K562 (cell line): Measurements from ENCODE around the gene ZNRF2. TPM values are rescaled to one million over a fixed set of nuclear protein-coding genes. Genes with fewer than 3 reads are reported as not detected.

Experiments used
- ADNP ChIP-seq: fragments of 200-800 bp; sonication (Bioruptor generic); IDR thresholded peaks from 2 replicates; pipeline ENCODE4 v1.6.1; 2016; ENCODE audit warnings: missing genetic modification characterization, missing compliant biosample characterization
- EZH2 ChIP-seq: IDR thresholded peaks from 2 replicates; pipeline ENCODE4 v1.6.1; 2012; ENCODE audit warnings: low read depth, mild to moderate bottlenecking, inconsistent platforms, low read length, borderline replicate concordance
- FOXP1 ChIP-seq: sonication (generic); formaldehyde crosslinking; IDR thresholded peaks from 2 replicates; pipeline ENCODE4 v1.8.0; 2022; ENCODE audit warnings: mild to moderate bottlenecking, missing genetic modification reagents
- HDAC2 ChIP-seq: fragments of 450-650 bp; IDR thresholded peaks from 2 replicates; pipeline ENCODE4 v1.6.1; 2016; ENCODE audit warnings: mild to moderate bottlenecking
- JUN ChIP-seq, 2 experiments: sonication (generic) in 1 of 2; formaldehyde crosslinking in 1 of 2; IDR thresholded peaks; 2 replicates each; pipeline versions ENCODE4 v1.6.1 to v1.8.0; 2012 to 2022; ENCODE audit warnings: borderline replicate concordance in 2 of 2, mild to moderate bottlenecking in 2 of 2, improper control_type of control experiment in 1 of 2, low read depth in 1 of 2, low read length in 1 of 2, missing genetic modification reagents in 1 of 2
- KLF16 ChIP-seq: IDR thresholded peaks from 2 replicates; pipeline ENCODE4 v1.6.1; 2016; ENCODE audit warnings: antibody characterized with exemption
- MYC ChIP-seq, 2 experiments: fragments of 250-450 bp in 1 of 2; sonication (Bioruptor Pico) in 1 of 2; IDR thresholded peaks; 2 replicates each; pipeline versions ENCODE4 v1.5.1 to v1.6.1; 2012 to 2021; ENCODE audit warnings: low read depth in 2 of 2, borderline replicate concordance in 1 of 2, improper control_type of control experiment in 1 of 2, low read length in 1 of 2, mild to moderate bottlenecking in 1 of 2, moderate library complexity in 1 of 2
- NFYB ChIP-seq: IDR thresholded peaks from 2 replicates; pipeline ENCODE4 v1.6.1; 2011; ENCODE audit warnings: mild to moderate bottlenecking, moderate library complexity; ENCODE audit not compliant: insufficient read length; ENCODE audit errors: extremely low read depth
- RAD51 ChIP-seq: fragments of 450-650 bp; IDR thresholded peaks from 2 replicates; pipeline ENCODE4 v1.7.1; 2016; ENCODE audit warnings: low read depth, mild to moderate bottlenecking, borderline replicate concordance
- SLC30A9 ChIP-seq: fragments of 250-450 bp; sonication (Bioruptor Pico); IDR thresholded peaks from 2 replicates; pipeline ENCODE4 v1.8.0; 2022; ENCODE audit warnings: mild to moderate bottlenecking, moderate library complexity
- SMAD4 ChIP-seq: fragments of 250-450 bp; sonication (Bioruptor Pico); conservative IDR thresholded peaks from 2 replicates; pipeline ENCODE4 v1.8.0; 2021; ENCODE audit warnings: inconsistent platforms, mild to moderate bottlenecking, moderate library complexity
- STAT5A ChIP-seq: IDR thresholded peaks from 2 replicates; pipeline ENCODE4 v1.6.1; 2012; ENCODE audit warnings: low read length, inconsistent platforms, borderline replicate concordance
- ZNF197 ChIP-seq: fragments of 200-800 bp; sonication (Bioruptor generic); IDR thresholded peaks from 2 replicates; pipeline ENCODE4 v1.6.1; 2016; ENCODE audit warnings: low read depth, missing genetic modification characterization, missing compliant biosample characterization
- ZNF354B ChIP-seq: fragments of 250-450 bp; sonication (Bioruptor Pico); IDR thresholded peaks from 2 replicates; pipeline ENCODE4 v1.4.0; 2020
- ZNF75A ChIP-seq: fragments of 450-650 bp; formaldehyde crosslinking; IDR thresholded peaks from 2 replicates; pipeline ENCODE4 v1.4.0; 2020; ENCODE audit warnings: mild to moderate bottlenecking
- ZSCAN29 ChIP-seq: fragments of 450-650 bp; IDR thresholded peaks from 2 replicates; pipeline ENCODE4 v1.6.1; 2017
- polyA plus RNA-seq, 8 experiments: library from polyadenylated mRNA; depleted of rRNA in 4 of 8; stranded (reverse) in 5 of 8; unstranded in 3 of 8; fragments of >200 nt; fragmentation: Nextera tagmentation in 2 of 8; fragmentation: Illumina TruSeq in 1 of 8; extraction: Ambion mirVana in 2 of 8; extraction: Trizol in 1 of 8; gene quantifications; 2 replicates each; pipeline versions ENCODE4 v1.2.1 to v1.2.3, GENCODE V29; 2011 to 2014; ENCODE audit warnings: inconsistent platforms in 1 of 8, missing spikeins in 1 of 8
- total RNA-seq, 7 experiments: library from RNA; depleted of rRNA in 6 of 7; stranded (reverse); fragments of >200 nt in 6 of 7; fragmentation: Illumina TruSeq in 2 of 7; extraction: Trizol in 2 of 7; gene quantifications; 2 replicates each; pipeline versions ENCODE4 v1.2.1 to v1.2.3, GENCODE V29; 2011 to 2021; ENCODE audit warnings: low replicate concordance in 1 of 7
- TF ChIP-seq, protein P1 (sequence below): fragments of 250-450 bp; sonication (Bioruptor Pico); IDR thresholded peaks from 2 replicates; pipeline ENCODE4 v1.5.0; 2022; ENCODE audit warnings: mild to moderate bottlenecking
- TF ChIP-seq, protein P2 (sequence below): fragments of 200-400 bp; formaldehyde crosslinking; IDR thresholded peaks from 2 replicates; pipeline ENCODE4 v1.6.1; 2017; ENCODE audit warnings: mild to moderate bottlenecking, low read depth, low read length, moderate library complexity
- TF ChIP-seq, protein P3 (sequence below): IDR thresholded peaks from 2 replicates; pipeline ENCODE4 v1.6.1; 2012; ENCODE audit warnings: low read depth, low read length, improper control_type of control experiment, borderline replicate concordance

Gene ZNRF2
- total and polyA plus RNA-seq, 9 of the 15 experiments (the other 6 are each of a cell fraction or from before 2014, with no cell fraction given) = 1.1 to 13.9 (median 5.5) TPM

DNA sequence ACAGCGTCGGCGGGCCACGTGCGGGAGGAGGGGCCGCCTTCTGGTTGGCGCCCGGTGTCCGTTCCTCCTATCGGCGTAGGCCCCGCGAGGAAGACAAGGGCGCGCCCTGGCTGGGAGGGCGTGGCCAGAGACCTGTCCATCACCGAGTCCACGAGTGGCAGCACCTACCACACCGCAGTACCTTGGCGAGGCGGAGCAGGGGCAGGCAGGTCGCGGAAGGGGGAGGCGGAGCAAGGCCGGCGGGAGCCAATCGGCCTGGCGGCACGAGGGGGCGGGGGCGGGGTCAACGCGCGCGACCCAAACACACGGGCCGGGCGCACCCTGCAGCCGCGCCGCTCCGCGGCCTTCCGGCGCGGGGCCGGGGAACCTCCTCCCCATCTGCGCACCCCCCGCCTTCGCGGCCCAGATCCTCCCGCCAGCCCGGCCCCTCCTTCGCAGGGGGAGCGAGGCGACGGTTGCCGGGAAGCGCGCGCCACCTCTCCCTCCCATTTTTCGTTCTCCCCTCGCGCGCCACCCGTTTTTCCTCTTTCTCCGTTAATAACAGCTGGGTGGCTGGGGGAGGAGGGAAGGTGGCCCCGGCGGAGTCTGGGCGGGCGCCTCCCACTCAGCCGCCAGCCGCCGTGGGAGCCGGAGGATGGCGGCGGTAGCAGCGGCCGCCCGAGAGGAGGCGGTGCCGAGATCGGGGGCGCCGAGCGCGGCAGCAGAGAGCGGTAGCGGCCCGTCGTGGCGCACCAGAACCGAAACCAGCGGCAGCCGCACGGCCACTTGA, at the start of gene ZNRF2 (continued):
- no peak for TF ChIP-seq ZNF75A
- TF ChIP-seq, protein P1, sequence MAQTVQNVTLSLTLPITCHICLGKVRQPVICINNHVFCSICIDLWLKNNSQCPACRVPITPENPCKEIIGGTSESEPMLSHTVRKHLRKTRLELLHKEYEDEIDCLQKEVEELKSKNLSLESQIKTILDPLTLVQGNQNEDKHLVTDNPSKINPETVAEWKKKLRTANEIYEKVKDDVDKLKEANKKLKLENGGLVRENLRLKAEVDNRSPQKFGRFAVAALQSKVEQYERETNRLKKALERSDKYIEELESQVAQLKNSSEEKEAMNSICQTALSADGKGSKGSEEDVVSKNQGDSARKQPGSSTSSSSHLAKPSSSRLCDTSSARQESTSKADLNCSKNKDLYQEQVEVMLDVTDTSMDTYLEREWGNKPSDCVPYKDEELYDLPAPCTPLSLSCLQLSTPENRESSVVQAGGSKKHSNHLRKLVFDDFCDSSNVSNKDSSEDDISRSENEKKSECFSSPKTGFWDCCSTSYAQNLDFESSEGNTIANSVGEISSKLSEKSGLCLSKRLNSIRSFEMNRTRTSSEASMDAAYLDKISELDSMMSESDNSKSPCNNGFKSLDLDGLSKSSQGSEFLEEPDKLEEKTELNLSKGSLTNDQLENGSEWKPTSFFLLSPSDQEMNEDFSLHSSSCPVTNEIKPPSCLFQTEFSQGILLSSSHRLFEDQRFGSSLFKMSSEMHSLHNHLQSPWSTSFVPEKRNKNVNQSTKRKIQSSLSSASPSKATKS (CRISPR knock-in tag) = no peak
- TF ChIP-seq EZH2 = no peak
- peak; percentile 94 for TF ChIP-seq SMAD4 (CRISPR knock-in tag)
- TF ChIP-seq FOXP1 (CRISPR knock-in tag) = peak; percentile 95; the same call in 1 of the 2 replicates
- TF ChIP-seq, protein P2, sequence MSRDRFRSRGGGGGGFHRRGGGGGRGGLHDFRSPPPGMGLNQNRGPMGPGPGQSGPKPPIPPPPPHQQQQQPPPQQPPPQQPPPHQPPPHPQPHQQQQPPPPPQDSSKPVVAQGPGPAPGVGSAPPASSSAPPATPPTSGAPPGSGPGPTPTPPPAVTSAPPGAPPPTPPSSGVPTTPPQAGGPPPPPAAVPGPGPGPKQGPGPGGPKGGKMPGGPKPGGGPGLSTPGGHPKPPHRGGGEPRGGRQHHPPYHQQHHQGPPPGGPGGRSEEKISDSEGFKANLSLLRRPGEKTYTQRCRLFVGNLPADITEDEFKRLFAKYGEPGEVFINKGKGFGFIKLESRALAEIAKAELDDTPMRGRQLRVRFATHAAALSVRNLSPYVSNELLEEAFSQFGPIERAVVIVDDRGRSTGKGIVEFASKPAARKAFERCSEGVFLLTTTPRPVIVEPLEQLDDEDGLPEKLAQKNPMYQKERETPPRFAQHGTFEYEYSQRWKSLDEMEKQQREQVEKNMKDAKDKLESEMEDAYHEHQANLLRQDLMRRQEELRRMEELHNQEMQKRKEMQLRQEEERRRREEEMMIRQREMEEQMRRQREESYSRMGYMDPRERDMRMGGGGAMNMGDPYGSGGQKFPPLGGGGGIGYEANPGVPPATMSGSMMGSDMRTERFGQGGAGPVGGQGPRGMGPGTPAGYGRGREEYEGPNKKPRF = no peak
- 0 out of 2 replicates have a peak, but pooled peaks have one; percentile 14 for TF ChIP-seq HDAC2
- no peak for TF ChIP-seq ADNP (tag)
- peak; percentile 55; the same call in 1 of the 2 replicates for TF ChIP-seq KLF16
- TF ChIP-seq RAD51 = peak; percentile 90
- no peak for TF ChIP-seq ZSCAN29
- TF ChIP-seq STAT5A = no peak
- TF ChIP-seq MYC (IDR thresholded peaks at IDR 0.05; ENCODE audit: low read depth, low read length) = peak; percentile 83
- TF ChIP-seq MYC (CRISPR knock-in tag; IDR thresholded peaks at IDR 0.05; ENCODE audit: borderline replicate concordance, low read depth) = no peak
- TF ChIP-seq JUN (IDR thresholded peaks at IDR 0.05; ENCODE audit: borderline replicate concordance, low read depth, low read length) = peak; percentile 70; the same call in 1 of the 2 replicates
- TF ChIP-seq JUN (CRISPR knock-in tag; IDR thresholded peaks at IDR 0.05; ENCODE audit: borderline replicate concordance) = no peak; the same call in 1 of the 2 replicates
- no peak for TF ChIP-seq ZNF354B (CRISPR knock-in tag)
- TF ChIP-seq, protein P3, sequence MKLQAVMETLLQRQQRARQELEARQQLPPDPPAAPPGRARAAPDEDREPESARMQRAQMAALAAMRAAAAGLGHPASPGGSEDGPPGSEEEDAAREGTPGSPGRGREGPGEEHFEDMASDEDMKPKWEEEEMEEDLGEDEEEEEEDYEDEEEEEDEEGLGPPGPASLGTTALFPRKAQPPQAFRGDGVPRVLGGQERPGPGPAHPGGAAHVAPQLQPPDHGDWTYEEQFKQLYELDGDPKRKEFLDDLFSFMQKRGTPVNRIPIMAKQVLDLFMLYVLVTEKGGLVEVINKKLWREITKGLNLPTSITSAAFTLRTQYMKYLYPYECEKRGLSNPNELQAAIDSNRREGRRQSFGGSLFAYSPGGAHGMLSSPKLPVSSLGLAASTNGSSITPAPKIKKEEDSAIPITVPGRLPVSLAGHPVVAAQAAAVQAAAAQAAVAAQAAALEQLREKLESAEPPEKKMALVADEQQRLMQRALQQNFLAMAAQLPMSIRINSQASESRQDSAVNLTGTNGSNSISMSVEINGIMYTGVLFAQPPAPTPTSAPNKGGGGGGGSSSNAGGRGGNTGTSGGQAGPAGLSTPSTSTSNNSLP = no peak
- TF ChIP-seq SLC30A9 (CRISPR knock-in tag) = no peak
- peak; percentile 58 for TF ChIP-seq NFYB
- TF ChIP-seq ZNF197 (CRISPR knock-in tag) = no peak
